GM23338 (cell line): ENCODE measurements around the gene CDC40. TPM values are rescaled to one million over a fixed set of nuclear protein-coding genes. Genes with fewer than 3 reads are reported as not detected.
A peak's percentile ranks its signal among the peaks of the same experiment; 100 is the strongest.

ENCODE experiments used
- ATAC-seq: fragments of 200-7000 bp; cut with Tn5 transposase; 3 replicates; pipeline ENCODE4 v1.9.1; 2020
- DNase-seq: peaks from one replicate; pipeline ENCODE4 v3.0.0-alpha.2; 2015; ENCODE audit warnings: low spot score
- H2AFZ ChIP-seq: fragments of 200-600 bp; sonication (generic); 2 replicates; pipeline ENCODE4 v1.8.0; 2016; ENCODE audit warnings: antibody characterized with exemption, mild to moderate bottlenecking, moderate library complexity
- H3F3A ChIP-seq: fragments of 200-600 bp; sonication (generic); replicated peaks from 2 replicates; pipeline ENCODE4 v1.8.0; 2017; ENCODE audit warnings: antibody characterized with exemption, mixed run types, low read depth
- H3K27ac ChIP-seq: fragments of 200-600 bp; sonication (generic); 2 replicates; pipeline ENCODE4 v1.6.1; 2016; ENCODE audit warnings: low read depth
- H3K27me3 ChIP-seq: fragments of 200-600 bp; sonication (generic); 2 replicates; pipeline ENCODE4 v1.8.0; 2016; ENCODE audit warnings: mild to moderate bottlenecking, mixed run types, moderate library complexity; ENCODE audit not compliant: insufficient read depth
- H3K36me3 ChIP-seq: fragments of 200-600 bp; sonication (generic); 2 replicates; pipeline ENCODE4 v1.8.0; 2016; ENCODE audit warnings: mild to moderate bottlenecking; ENCODE audit not compliant: insufficient read depth
- H3K4me1 ChIP-seq: fragments of 200-600 bp; sonication (generic); 2 replicates; pipeline ENCODE4 v1.8.0; 2016; ENCODE audit warnings: mild to moderate bottlenecking, moderate library complexity; ENCODE audit not compliant: insufficient read depth
- H3K4me2 ChIP-seq: fragments of 200-600 bp; sonication (generic); 2 replicates; pipeline ENCODE4 v1.7.1; 2017; ENCODE audit warnings: mixed run types
- H3K4me3 ChIP-seq: fragments of 200-600 bp; sonication (generic); 2 replicates; pipeline ENCODE4 v1.6.1; 2016; ENCODE audit warnings: mixed run types
- H3K79me2 ChIP-seq: fragments of 200-600 bp; sonication (generic); replicated peaks from 2 replicates; pipeline ENCODE4 v1.8.0; 2017; ENCODE audit warnings: mild to moderate bottlenecking; ENCODE audit not compliant: insufficient read depth
- H3K9me2 ChIP-seq: fragments of 200-600 bp; sonication (generic); 2 replicates; pipeline ENCODE4 v1.8.0; 2017; ENCODE audit not compliant: insufficient read depth
- H4K20me1 ChIP-seq: fragments of 200-600 bp; sonication (generic); replicated peaks from 2 replicates; pipeline ENCODE4 v1.8.0; 2017; ENCODE audit warnings: mild to moderate bottlenecking; ENCODE audit not compliant: insufficient read depth
- H3K27ac Mint-ChIP-seq: 2 replicates; pipeline ENCODE4 v1.8.0; 2020; ENCODE audit warnings: inconsistent platforms, mild to moderate bottlenecking, moderate library complexity, mixed read lengths
- H3K27me3 Mint-ChIP-seq: 3 replicates; pipeline ENCODE4 v1.8.0; 2022; ENCODE audit warnings: low read depth, mild to moderate bottlenecking, moderate library complexity, mixed read lengths, inconsistent platforms; ENCODE audit not compliant: insufficient read depth, poor library complexity
- H3K36me3 Mint-ChIP-seq: 3 replicates; pipeline ENCODE4 v1.8.0; 2021; ENCODE audit warnings: low read depth, mild to moderate bottlenecking, inconsistent platforms, moderate library complexity, mixed read lengths
- H3K4me1 Mint-ChIP-seq: 3 replicates; pipeline ENCODE4 v1.8.0; 2020; ENCODE audit warnings: mild to moderate bottlenecking, inconsistent platforms, mixed read lengths
- H3K4me3 Mint-ChIP-seq: 3 replicates; pipeline ENCODE4 v1.8.0; 2021; ENCODE audit warnings: moderate library complexity, mild to moderate bottlenecking, inconsistent platforms, mixed read lengths
- H3K9me3 Mint-ChIP-seq: 3 replicates; pipeline ENCODE4 v1.8.0; 2020; ENCODE audit warnings: moderate library complexity, mild to moderate bottlenecking, inconsistent platforms, mixed read lengths
- CTCF ChIP-seq, 2 experiments: fragments of 200-600 bp in 1 of 2; sonication (generic) in 1 of 2; conservative IDR thresholded peaks; 2 replicates each; pipeline versions ENCODE4 v1.5.1 to v1.6.1; 2016 to 2017; ENCODE audit warnings: antibody characterized with exemption in 2 of 2, low read depth in 2 of 2, mild to moderate bottlenecking in 2 of 2, moderate library complexity in 1 of 2
- ETS1 ChIP-seq: IDR thresholded peaks from 2 replicates; pipeline ENCODE4 v1.6.1; 2016; ENCODE audit warnings: antibody characterized with exemption
- EZH2phosphoT487 ChIP-seq: fragments of 200-600 bp; sonication (generic); IDR thresholded peaks from one replicate; pipeline ENCODE4 v1.8.1; 2018; ENCODE audit warnings: antibody characterized with exemption; ENCODE audit not compliant: unreplicated experiment
- JUNB ChIP-seq: IDR thresholded peaks from one replicate; pipeline ENCODE4 v1.6.1; 2016; ENCODE audit warnings: antibody characterized with exemption; ENCODE audit not compliant: unreplicated experiment
- NANOG ChIP-seq: IDR thresholded peaks from 2 replicates; pipeline ENCODE4 v1.6.1; 2016; ENCODE audit warnings: antibody characterized with exemption, borderline replicate concordance
- POLR2AphosphoS5 ChIP-seq: IDR thresholded peaks from 2 replicates; pipeline ENCODE4 v1.6.1; 2016; ENCODE audit warnings: antibody characterized with exemption, low read depth
- STAT1 ChIP-seq: IDR thresholded peaks from one replicate; pipeline ENCODE4 v1.6.1; 2016; ENCODE audit warnings: antibody characterized with exemption; ENCODE audit not compliant: unreplicated experiment
- ZNF114 ChIP-seq: fragments of 250-450 bp; sonication (Bioruptor Pico); IDR thresholded peaks from 2 replicates; pipeline ENCODE4 v1.5.0; 2020; ENCODE audit warnings: mild to moderate bottlenecking, moderate library complexity
- ZNF462 ChIP-seq: fragments of 250-450 bp; sonication (Bioruptor Pico); IDR thresholded peaks from 2 replicates; pipeline ENCODE4 v1.5.0; 2020; ENCODE audit warnings: mild to moderate bottlenecking, moderate library complexity
- polyA plus RNA-seq: library from polyadenylated mRNA; unstranded; fragments of >200 nt; fragmentation: Nextera tagmentation; extraction: Ambion mirVana; gene quantifications from 2 replicates; pipeline ENCODE4 v1.2.1, GENCODE V29; 2016
- total RNA-seq: library from RNA; depleted of rRNA; stranded (reverse); fragments of >200 nt; shearing (Covaris generic); gene quantifications from 2 replicates; pipeline ENCODE4 v1.2.3, GENCODE V29; 2014

Gene CDC40
- total and polyA plus RNA-seq, 2 experiments from 2014 or later, result 28.9 to 58.4 TPM

- no peak for TF ChIP-seq ETS1
- no peak for TF ChIP-seq POLR2AphosphoS5
- TF ChIP-seq ZNF114 (CRISPR knock-in tag), result no peak
Measured at GRCh38 chr6:110246900-110247546, 66.8 kb downstream of the CDC40 start (continued).

GRCh38 chr6:110250058-110250457 lies 69.8 kb downstream of the CDC40 start:
- H3F3A ChIP-seq, result no peaks in the 10 kb centered on the region
- H3K4me3 ChIP-seq, result no peak overlapping the region
- H3K9me2 ChIP-seq, result no peaks in the 10 kb centered on the region
- Mint-ChIP-seq H3K9me3 (no peaks in the 10 kb centered on the region), H3K27me3 (no peaks in the 10 kb centered on the region), H3K27ac (no peak overlapping the region), H3K36me3 (no peaks in the 10 kb centered on the region), H3K4me1 (peaks cover 17% of the 10 kb centered on the region; the same call in 2 of the 3 replicates), H3K4me3 (no peak overlapping the region)
- peaks cover 10% of the 10 kb centered on the region for H3K4me1 ChIP-seq
- no peak overlapping the region for H2AFZ ChIP-seq
- H4K20me1 ChIP-seq, result no peaks in the 10 kb centered on the region
- no peak overlapping the region for H3K27ac ChIP-seq
- ATAC-seq (peak; percentile 36; the same call in 2 of the 3 replicates), DNase-seq (peak; percentile 39)
- H3K36me3 ChIP-seq, result no peaks in the 10 kb centered on the region
- H3K4me2 ChIP-seq, result no peak overlapping the region
- no peaks in the 10 kb centered on the region for H3K79me2 ChIP-seq
- TF ChIP-seq ZNF114 (CRISPR knock-in tag) (no peak), POLR2AphosphoS5 (no peak), STAT1 (no peak), ZNF462 (CRISPR knock-in tag) (no peak), JUNB (no peak), EZH2phosphoT487 (no peak), CTCF (conservative IDR thresholded peaks at IDR 0.05; ENCODE audit: low read depth in 2 of 2) (no peak), NANOG (no peak)
- no peaks in the 10 kb centered on the region for H3K27me3 ChIP-seq
